Measurements from ENCODE around the gene LDLRAD4.

GRCh38 chr18:13555865-13556264, 337.3 kb downstream of the LDLRAD4 start:
- TF ChIP-seq POLR2A (IDR thresholded peaks at IDR 0.05) (no peak), CTCF (IDR thresholded peaks at IDR 0.05) (no peak)
